D721Med (cell line): ENCODE results near the gene MOB3A.

Experiments used
- DNase-seq: peaks from one replicate; pipeline ENCODE4 v3.0.0; 2011; ENCODE audit warnings: low spot score; ENCODE audit not compliant: insufficient read length
- FAIRE-seq: peaks from 2 replicates; lab custom pipeline; 2011; peaks lifted over from hg19 to GRCh38; lab: Jason Lieb, UNC
- TF ChIP-seq, protein P1 (sequence below): IDR thresholded peaks from 2 replicates; pipeline ENCODE4 v1.5.1; 2012; ENCODE audit warnings: mild to moderate bottlenecking, control low read depth; ENCODE audit not compliant: insufficient read depth; ENCODE audit errors: missing control alignments

Gene MOB3A

DNA sequence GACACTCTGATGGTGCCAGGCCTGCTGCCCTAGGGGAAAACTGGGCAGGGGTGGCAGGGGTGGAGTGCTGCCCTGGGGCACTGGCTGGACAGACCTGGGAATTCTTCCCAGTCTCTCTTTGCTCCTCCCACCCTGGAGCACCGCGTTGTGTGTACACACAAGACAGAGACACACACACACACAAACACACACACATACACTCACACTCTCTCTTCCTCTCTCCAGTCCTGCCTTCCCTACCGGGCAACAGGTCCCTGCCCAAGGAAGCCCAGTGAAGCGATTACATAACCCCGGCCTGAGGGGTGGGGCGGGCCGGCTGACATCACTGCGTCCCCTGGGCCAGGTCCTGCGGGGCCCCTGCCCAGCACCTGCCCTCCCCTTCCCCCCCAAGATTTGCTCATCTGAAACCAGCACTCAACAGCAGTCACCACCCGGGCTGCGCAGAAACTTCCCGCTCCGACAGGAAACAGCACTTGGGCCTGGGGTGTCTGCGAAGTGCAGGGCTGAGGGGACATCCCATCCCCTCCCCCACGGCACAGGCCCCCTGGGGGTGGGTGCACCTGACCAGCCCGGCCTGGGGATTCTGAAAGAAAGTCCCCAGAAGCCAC is 46.3 kb downstream of the MOB3A start:
- TF ChIP-seq, protein P1, sequence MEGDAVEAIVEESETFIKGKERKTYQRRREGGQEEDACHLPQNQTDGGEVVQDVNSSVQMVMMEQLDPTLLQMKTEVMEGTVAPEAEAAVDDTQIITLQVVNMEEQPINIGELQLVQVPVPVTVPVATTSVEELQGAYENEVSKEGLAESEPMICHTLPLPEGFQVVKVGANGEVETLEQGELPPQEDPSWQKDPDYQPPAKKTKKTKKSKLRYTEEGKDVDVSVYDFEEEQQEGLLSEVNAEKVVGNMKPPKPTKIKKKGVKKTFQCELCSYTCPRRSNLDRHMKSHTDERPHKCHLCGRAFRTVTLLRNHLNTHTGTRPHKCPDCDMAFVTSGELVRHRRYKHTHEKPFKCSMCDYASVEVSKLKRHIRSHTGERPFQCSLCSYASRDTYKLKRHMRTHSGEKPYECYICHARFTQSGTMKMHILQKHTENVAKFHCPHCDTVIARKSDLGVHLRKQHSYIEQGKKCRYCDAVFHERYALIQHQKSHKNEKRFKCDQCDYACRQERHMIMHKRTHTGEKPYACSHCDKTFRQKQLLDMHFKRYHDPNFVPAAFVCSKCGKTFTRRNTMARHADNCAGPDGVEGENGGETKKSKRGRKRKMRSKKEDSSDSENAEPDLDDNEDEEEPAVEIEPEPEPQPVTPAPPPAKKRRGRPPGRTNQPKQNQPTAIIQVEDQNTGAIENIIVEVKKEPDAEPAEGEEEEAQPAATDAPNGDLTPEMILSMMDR: no peak
- FAIRE-seq (no peak), DNase-seq (no peak)

DNA sequence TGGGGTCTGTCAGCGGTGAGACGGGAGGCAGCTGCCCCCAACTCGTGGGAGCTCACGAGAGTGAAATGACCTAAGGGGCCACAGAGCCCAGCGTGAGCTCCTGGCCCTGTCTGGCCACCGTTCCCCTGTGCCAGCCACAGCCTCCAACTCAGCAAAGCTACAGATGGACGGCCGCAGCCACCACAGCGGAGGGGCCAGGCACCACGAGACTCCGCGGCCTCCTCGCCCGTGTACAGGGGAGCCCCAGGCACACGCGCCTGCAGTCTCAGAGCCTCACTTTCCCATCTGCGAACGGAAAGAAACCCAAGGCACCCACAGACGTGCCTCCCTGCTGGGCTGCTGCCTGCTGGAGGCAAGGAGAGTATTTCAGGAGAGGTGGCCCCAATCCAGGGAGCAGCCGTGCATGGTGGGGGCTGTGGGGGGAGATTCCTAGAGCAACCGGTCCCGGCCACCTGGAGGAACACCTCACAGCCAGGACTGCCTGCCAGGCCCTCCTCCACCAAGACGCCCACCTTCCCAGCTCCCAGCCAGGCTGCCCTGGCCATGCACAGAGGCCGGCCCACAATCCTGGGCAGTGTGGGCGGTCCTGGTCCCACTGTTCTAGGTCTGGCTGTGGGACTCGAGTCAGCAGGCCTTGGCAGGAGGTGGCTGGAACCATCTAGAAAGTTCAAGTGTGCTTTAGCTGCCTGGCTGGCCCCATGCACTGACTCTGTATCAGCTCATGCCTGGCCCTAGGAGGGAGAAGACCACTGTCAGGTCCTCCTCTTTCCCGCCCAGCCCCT is 47.0 kb downstream of the MOB3A start:
- DNase-seq: no peak
- no peak for FAIRE-seq
- TF ChIP-seq, protein P1: no peak

DNA sequence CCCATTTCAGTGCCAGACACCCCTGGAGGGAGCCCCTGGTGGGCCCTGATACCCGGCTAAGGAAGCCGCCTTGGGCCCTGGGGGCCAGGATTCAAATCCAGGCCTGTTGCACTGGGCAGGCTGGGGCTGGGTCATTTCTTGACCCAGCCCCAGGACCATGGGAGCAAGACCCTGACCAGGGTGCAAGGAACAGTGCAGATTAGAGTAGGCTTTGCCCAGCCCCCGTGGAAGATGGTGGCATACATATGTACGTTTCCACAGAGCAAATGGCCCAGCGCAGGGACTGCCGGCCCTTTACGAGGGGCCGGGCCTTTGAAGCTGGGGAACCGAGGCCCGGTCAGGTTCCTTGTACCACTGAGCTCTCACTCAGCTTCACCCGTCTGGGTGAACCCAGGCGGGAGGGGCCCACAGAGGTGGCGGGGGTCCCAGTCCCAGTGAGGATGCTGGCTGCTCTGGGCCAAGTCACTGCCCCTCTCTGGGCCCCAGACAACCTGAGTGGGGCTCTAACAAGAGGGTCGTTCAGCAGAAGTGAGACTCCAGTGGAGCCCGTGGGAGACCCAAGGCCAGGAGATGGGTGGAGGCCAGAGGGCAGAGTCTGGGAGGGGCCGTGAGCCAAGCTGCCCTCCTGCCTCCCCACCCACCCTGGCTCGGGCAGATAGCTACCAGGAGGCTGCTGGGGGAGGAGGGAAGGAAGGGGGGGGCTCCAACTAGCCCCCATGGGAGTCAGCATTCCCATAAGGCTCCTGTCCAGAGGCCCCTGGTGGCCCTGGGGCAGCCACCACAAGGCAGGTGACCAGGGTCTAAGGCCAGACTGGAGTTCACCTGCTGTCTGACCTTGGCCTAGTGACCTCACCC is 47.8 kb downstream of the MOB3A start:
- no peak for DNase-seq
- TF ChIP-seq, protein P1: no peak

DNA sequence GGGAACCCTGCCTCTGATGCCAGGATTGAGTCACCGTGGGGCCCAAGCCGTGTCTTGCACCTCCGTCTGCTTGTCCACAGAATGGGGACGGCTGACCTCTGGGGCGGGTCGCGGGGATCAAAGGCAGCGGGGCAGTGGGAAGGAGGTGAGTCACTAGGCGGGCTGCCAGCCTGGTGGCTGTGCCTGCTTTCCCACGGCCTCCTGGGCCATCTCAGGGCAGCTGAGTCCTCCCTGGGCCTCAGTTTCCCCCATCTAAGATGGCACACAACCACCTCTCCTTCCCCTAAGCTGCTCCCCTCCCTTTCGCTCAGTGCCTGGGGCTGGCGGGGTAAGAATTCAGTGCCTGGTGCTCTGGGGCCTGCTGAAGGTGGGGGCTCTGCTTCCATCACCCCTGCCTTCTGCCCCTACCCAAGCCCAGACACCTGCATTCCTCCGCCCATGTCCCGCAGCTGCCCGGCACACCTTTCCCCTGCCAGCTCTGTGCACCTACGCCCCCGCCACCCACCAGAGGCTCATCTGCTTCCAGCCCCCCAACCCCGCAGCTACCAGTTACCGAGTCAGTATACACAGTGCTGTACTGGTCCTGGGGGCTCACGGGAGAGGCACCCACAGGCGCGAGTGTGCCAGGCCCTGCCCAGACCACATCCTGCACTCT is 48.5 kb downstream of the MOB3A start:
- FAIRE-seq (no peak), DNase-seq (no peak)
- TF ChIP-seq, protein P1: no peak

More for the DNA sequence above, 47.8 kb downstream of the MOB3A start:
- FAIRE-seq: no peak

DNA sequence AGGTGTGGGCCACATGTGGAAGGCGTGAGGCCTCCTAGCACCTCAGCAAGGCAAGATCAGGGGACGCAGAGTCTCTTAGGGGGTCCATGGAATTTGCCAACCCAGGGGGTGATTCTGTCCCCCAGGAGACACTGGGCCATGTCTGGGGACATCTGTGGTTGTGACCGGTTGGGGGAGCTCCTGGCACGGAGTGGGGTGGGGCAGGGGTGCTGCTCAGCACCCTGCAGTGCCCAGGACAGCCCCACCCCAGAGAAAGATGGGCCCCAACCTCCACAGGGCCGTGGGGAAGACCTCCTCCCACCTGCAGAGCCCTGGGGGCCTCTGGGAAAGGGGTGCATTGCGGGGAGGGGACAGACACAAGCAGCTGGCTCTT is 49.1 kb downstream of the MOB3A start:
- TF ChIP-seq, protein P1: no peak
- DNase-seq: no peak
- FAIRE-seq: no peak

DNA sequence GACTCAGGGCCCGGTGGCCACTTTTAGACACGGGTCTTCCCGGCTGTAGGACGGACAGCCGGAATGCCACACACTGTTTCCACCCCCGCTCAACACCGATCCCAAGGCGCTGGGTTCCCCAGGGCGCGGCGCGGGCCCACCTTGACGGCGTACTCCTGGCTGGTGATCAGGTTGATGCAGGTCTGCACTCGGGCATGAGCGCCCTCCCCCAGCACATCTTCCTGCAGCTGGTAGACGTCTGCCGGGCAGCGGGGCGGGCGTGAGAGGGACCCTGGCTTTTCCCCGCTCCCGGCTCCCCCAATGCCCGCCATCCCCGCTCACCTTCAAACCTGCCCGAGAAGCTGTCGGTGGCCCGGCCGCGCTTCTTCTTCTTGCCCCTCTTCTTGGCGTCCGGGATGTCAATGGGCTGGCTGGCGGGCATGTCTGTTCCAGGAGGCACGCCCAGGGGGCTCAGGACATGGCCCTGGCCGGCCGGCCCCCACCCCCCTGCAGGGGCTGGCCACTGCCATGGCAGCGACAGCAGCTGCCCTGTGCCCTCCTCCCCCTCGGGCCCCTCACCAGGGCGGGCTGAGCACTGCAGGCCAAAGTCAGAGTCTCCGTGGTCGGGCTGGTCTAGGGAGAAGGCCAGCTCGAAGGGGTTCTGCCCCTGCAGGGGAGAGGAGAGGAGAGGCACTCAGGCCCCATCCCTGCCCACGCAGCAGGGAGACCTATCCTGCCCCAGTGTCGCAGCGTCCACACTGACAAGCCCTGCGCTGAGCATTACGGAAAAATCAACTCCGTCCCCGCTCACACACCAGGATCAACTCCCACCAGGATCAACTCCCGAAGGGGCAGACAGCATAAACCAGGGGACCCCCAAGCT is 49.8 kb downstream of the MOB3A start:
- FAIRE-seq: no peak
- DNase-seq: no peak
- TF ChIP-seq, protein P1: no peak
